NK-92 (cell line): ENCODE data around the gene GALNT6.

Experiments
- DNase-seq: peaks from one replicate; lab custom pipeline; 2025; ENCODE audit not compliant: unreplicated experiment; lab: John Stamatoyannopoulos, UW

Gene GALNT6, protein sequence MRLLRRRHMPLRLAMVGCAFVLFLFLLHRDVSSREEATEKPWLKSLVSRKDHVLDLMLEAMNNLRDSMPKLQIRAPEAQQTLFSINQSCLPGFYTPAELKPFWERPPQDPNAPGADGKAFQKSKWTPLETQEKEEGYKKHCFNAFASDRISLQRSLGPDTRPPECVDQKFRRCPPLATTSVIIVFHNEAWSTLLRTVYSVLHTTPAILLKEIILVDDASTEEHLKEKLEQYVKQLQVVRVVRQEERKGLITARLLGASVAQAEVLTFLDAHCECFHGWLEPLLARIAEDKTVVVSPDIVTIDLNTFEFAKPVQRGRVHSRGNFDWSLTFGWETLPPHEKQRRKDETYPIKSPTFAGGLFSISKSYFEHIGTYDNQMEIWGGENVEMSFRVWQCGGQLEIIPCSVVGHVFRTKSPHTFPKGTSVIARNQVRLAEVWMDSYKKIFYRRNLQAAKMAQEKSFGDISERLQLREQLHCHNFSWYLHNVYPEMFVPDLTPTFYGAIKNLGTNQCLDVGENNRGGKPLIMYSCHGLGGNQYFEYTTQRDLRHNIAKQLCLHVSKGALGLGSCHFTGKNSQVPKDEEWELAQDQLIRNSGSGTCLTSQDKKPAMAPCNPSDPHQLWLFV

GRCh38 chr12:51391283-51392123 lies at the start of gene GALNT6:
TSS of gene GALNT6 (minus strand) at chr12:51391406. CDS start at chr12:51379781, 11,625 bp downstream.
- no peak for DNase-seq

DNA sequence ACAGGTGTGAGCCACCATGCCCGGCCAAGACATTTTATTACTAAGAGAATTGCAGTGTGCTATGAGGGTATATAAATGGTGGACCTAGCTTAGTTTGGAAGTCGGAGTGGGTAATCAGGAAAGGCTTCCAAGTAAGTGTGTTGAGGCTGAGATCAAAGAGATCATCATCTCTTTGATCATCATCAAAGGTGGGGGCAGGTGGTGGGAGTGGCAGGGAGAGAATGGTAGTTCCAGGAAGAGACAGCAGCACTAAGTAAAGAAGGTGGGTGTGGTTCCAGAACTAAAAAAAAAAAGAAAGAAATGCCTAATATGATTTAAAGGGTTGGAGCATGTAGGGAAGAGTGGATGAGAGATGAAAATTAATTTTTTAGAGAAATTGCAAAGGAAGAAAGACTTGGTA lies 48.1 kb upstream of the GALNT6 start:
- no peak for DNase-seq

DNA sequence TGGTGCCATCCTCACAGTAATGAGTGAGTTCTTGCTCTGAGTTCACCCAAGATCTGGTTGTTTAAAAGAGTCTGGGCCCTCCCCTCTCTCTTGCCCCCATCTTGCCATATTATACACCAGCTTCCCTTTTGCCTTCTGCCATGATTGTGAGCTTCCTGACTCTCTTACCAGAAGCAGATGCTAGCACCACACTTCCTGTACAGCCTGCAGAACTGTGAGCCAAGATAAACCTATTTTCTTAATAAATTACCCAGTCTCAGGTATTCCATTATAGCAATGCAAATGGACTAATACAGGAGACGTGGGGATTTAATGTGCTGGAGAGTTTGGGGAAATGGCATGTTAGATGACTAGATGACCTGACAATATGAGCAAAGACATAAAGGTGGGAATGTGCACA lies 46.2 kb upstream of the GALNT6 start:
- DNase-seq = no peak

- no peak for DNase-seq
Observed at GRCh38 chr12:51434305-51434704, 43.1 kb upstream of the GALNT6 start.

- no peak for DNase-seq
Observed at GRCh38 chr12:51432921-51433320, 41.7 kb upstream of the GALNT6 start.

DNA sequence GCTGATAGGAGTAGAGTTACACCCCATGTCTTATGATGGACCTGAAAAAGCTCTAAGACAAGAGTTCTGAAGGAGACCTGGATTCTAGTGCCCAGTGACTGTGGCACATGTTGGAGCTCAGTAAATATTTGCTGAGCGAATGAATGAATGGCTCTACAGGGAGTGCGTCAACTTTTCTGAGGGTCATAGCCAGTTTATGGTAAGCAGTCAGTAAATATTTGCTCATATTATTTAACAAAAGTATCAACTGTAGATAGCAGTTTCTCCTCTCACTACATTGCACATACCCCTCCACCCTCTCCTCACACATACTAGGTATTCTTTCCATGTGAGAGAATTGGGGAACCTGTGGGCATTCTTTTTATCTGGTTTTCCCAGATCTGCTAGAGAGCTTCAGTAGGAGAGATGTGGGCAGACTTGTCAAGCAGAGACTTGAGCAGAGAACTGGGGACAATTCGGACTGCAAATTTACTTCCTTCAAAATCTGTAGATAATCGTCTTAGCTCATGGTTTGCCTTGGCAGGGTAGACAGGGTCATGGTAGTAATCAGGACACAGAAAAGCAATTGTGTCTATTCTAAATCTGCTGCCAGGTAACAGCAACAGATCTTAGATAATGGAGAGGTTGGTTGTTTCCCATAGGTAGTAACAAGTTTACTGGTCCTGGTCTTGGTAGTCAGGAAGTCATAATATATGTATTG lies 39.1 kb upstream of the GALNT6 start:
- no peak for DNase-seq

DNA sequence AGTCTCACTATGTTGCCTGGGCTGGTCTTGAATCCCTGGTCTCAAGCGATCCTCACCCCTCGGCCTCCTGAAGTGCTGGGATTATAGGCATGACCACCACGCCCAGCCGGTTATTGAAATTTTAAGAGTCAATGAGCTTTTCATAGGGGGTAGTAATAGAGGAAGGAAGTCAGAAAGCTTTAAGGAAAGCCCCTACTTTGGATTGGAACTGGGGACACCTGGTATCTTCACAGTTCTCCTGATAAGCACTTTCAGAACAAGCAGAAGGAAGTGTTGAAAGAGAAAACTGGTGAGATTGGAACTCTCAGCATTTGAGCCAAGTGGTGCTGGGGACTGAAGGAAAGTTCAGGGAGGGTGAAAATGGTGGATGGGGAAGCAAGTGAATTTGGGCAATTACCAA lies 38.5 kb upstream of the GALNT6 start:
- no peak for DNase-seq

DNA sequence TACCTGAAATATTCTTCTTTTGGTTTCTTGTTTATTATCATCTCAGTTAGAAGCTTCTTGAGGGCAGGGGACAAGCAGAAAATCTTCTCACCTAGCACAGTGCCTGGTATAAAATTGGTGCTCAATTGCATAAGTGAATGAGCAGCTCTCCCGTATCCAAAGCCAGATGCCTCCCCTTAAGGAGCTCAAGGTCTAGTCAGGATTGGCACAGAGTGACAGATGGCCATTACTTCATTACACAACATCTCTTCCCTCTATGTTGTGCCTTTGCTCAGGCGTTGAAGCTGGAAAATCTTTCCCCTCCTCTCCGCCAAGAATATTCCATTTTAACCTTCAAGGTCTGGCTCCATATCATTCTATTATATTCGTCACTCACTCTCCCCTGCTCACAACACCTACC lies 37.0 kb upstream of the GALNT6 start:
- no peak for DNase-seq

DNA sequence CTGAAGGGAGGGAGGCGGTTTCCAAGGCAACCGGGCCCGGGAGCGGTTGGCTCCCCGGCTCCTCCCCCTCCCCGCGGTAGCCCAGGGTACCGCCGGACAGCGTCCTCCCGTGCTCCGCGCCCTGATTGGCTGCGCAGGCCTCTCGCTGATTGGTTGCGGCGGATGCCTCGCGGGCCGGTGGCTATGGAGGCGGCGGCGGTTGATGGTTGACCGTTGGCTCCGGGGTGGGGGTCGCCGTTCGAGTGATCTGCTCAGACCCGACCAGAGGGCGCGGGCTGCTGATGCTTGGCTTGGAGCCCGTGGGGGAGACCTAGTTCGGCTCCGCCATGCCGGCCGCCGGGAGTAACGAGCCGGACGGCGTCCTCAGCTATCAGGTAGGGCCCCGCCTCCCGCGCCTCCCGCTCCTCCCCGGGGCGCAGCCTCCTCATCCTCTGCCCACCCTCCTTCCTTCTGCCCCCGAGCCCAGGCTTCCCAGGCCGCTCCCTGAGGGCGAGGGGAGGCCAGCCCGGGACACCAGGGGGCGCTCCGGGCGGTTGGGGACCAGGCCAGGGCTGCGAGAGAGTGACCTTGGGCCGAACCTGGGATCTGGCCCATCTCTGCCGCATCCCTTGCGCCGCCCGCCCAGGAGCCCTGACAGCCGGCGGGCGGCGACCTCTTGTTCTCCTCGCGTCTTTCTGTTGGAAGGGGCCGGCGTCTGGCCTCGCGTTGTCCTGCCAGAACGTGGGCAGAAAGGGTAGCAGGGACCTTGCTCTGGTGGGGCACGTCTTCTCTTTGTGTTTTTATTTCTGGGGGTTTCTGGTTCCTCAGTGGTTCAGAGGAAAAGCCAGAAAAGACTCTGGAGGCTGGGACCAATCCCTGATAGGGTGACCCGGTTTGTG lies 33.7 kb upstream of the GALNT6 start, which contains the start of gene SLC4A8:
Gene SLC4A8, plus strand, starts transcription at position 170 of the 878 bp plus-strand sequence. Its CDS starts 157 bp downstream, at position 327.
- DNase-seq = no peak

GRCh38 chr12:51424094-51424661 lies 33.0 kb upstream of the GALNT6 start:
- no peak for DNase-seq

GRCh38 chr12:51421266-51421884 lies 30.2 kb upstream of the GALNT6 start:
- no peak for DNase-seq

GRCh38 chr12:51419425-51420193 lies 28.4 kb upstream of the GALNT6 start:
- DNase-seq = no peak

GRCh38 chr12:51417826-51418225 lies 26.6 kb upstream of the GALNT6 start:
- no peak for DNase-seq

GRCh38 chr12:51415931-51416330 lies 24.7 kb upstream of the GALNT6 start:
- DNase-seq = no peak

DNA sequence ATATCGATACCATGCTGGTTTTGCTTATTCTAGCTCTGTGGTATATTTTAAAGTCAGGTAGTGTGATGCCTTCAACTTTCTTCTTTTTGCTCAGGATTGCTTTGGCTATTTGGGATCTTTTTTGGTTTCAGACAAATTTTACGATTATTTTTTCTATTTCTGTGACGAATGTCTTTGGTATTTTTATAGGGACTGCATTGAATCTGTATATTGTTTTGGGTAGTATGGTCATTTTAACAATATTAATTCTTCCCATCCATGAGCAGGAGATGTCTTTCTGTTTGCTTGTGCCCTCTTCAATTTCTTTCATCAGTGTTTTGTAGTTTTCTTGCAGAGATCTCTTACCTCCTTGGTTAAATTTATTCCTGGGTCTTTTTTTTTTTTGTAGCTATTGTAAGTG lies 22.6 kb upstream of the GALNT6 start:
- DNase-seq = no peak

GRCh38 chr12:51413149-51413548 lies 21.9 kb upstream of the GALNT6 start:
- no peak for DNase-seq

DNA sequence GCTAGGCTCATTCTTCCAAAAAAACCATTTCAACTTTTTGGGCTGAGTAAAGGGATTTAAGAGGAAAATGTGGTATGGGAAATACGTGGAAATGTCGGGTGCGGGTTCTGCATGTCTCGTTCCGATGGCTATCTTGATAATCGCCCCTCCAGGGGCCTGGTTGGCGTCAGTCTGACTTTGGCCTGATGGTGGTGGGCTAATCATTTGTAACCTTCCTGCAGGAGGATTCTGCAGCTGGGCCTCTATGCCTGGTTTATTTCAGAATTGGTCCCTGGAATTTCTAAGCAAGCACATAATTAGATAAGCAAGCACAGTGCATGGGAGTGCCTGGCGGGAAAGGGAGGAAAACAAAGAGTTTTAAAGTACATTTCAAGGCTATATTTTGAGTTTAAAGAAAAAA lies 18.6 kb upstream of the GALNT6 start:
- DNase-seq = no peak

DNA sequence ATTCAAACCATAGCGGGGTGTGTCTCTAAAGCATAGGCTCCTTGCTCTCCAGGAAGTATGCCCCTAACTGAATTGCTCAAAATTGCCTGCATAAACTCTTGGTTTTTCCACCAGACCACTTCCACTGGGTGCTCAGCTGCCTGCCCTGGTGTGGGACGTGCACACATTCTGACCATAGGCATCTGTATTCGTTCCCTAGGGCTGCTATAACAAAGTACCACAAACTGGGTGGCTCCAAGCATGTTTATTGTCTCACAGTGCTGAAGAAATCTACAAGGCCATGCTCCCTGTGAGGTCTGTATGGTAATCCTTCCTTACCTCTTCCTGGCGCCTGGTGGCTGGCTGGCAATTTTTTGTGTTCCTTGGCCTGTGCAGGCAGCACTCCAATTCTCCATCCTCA lies 16.4 kb upstream of the GALNT6 start:
- DNase-seq = no peak

DNA sequence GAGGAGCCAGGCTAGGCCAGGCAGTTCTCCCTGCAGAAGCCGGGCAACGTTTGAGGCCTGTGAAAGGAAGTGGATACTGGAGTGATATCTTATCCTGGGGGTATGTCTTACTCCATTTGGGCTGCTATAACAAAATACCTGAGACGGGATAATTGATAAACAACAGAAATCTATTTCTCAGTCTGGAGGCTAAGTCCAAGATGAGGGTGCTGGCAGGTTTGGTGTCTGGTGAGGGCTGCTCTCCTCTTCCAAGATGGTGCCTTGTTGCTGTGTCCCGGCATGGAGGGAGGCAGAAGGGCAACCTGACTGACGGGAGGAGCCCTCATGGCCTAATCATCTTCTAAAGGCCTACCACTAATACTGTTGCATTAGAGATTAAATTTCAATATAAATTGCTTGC lies 15.7 kb upstream of the GALNT6 start:
- DNase-seq = no peak
